ENCODE measurements around the gene PRRX2. TPM values are rescaled to one million over a fixed set of nuclear protein-coding genes. Genes with fewer than 3 reads are reported as not detected.

Gene PRRX2
- total RNA-seq, 1 experiment from 2014 or later: 10.7 TPM

GRCh38 chr9:129693741-129694140, 28.3 kb downstream of the PRRX2 start (continued):
- TF ChIP-seq ZNF425 (CRISPR knock-in tag; conservative IDR thresholded peaks at IDR 0.05): no peak
- TF ChIP-seq MXD4 (CRISPR knock-in tag; IDR thresholded peaks at IDR 0.05; ENCODE audit: borderline replicate concordance): no peak
- no peak for TF ChIP-seq SMAD3 (CRISPR knock-in tag; IDR thresholded peaks at IDR 0.05; ENCODE audit: borderline replicate concordance)
- TF ChIP-seq FOXP1 (CRISPR knock-in tag; IDR thresholded peaks at IDR 0.05; ENCODE audit: borderline replicate concordance): no peak
- no peak for TF ChIP-seq ZNF317 (CRISPR knock-in tag; IDR thresholded peaks at IDR 0.05; ENCODE audit: borderline replicate concordance, low read depth)

DNA sequence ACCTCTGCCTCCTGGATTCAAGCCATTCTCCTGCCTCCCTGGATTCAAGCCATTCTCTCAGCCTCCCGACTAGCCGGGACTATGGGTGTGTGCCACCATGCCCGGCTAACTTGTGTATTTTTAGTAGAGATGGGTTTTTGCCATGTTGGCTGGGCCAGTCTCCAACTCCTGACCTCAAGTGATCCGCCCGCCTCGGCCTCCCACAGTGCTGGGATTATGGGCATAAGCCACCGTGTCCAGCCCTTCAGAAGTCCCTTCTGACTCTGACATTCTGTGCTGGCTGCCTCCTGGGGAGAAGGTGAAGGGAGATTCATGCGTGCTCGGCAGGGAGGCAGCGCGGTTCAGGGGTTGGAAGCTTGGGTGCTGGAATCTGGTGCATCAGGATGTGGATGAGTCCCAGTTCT, 28.8 kb downstream of the PRRX2 start:
- ATAC-seq (no peak), DNase-seq (ENCODE audit: low spot score) (no peak)
- no peak overlapping the region for H3K27ac Mint-ChIP-seq
- no peaks in the 10 kb centered on the region for H3K36me3 Mint-ChIP-seq
- POLR2A ChIA-PET: no interaction called here
- H3K27me3 Mint-ChIP-seq (ENCODE audit: low read depth): peaks cover 13% of the 10 kb centered on the region
- peaks cover 4% of the 10 kb centered on the region for H3K9me3 Mint-ChIP-seq
- no peak overlapping the region for H3K4me3 Mint-ChIP-seq
- TF ChIP-seq ZNF138 (CRISPR knock-in tag; conservative IDR thresholded peaks at IDR 0.05): no peak
- TF ChIP-seq, protein P1, sequence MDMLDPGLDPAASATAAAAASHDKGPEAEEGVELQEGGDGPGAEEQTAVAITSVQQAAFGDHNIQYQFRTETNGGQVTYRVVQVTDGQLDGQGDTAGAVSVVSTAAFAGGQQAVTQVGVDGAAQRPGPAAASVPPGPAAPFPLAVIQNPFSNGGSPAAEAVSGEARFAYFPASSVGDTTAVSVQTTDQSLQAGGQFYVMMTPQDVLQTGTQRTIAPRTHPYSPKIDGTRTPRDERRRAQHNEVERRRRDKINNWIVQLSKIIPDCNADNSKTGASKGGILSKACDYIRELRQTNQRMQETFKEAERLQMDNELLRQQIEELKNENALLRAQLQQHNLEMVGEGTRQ (CRISPR knock-in tag; IDR thresholded peaks at IDR 0.05): no peak
- no peak for TF ChIP-seq NR2C2 (CRISPR knock-in tag; IDR thresholded peaks at IDR 0.05)
- TF ChIP-seq ZNF396 (CRISPR knock-in tag; IDR thresholded peaks at IDR 0.05; ENCODE audit: borderline replicate concordance): no peak
- TF ChIP-seq ZNF416 (CRISPR knock-in tag; IDR thresholded peaks at IDR 0.05): no peak
- H3K4me1 Mint-ChIP-seq: peaks cover 10% of the 10 kb centered on the region
- CTCF ChIA-PET: no interaction called here

- Mint-ChIP-seq H3K9me3 (peaks cover 4% of the 10 kb centered on the region), H3K36me3 (no peaks in the 10 kb centered on the region), H3K27me3 (ENCODE audit: low read depth) (peaks cover 13% of the 10 kb centered on the region), H3K27ac (no peak overlapping the region), H3K4me1 (peaks cover 10% of the 10 kb centered on the region), H3K4me3 (no peak overlapping the region)
- TF ChIP-seq GABPB1 (CRISPR knock-in tag; IDR thresholded peaks at IDR 0.05): no peak
- TF ChIP-seq NR2C2 (CRISPR knock-in tag; IDR thresholded peaks at IDR 0.05): no peak
- TF ChIP-seq GRHL2 (CRISPR knock-in tag; IDR thresholded peaks at IDR 0.05; ENCODE audit: insufficient replicate concordance, severe bottlenecking): no peak
- ChIA-PET CTCF (interaction anchor here (0.5 to 3.9 kb wide), 7 partner anchors 25 to 553 kb away, joined by 3 to 26 read pairs (median 14); partner anchors contain the start of gene ASB6), POLR2A (interaction anchor here (0.6 kb wide), 1 partner anchor 579 kb away, joined by 3 read pairs; no protein-coding TSS in a partner anchor)
- DNase-seq (ENCODE audit: low spot score): no peak
- no peak for ATAC-seq
Observed at GRCh38 chr9:129695870-129696269, 30.4 kb downstream of the PRRX2 start.

GRCh38 chr9:129696944-129697655, 31.7 kb downstream of the PRRX2 start:
- Mint-ChIP-seq H3K36me3 (no peaks in the 10 kb centered on the region), H3K27ac (no peak overlapping the region), H3K4me1 (peaks cover 10% of the 10 kb centered on the region), H3K4me3 (peak overlapping the region; percentile 91), H3K27me3 (ENCODE audit: low read depth) (peaks cover 13% of the 10 kb centered on the region), H3K9me3 (peaks cover 4% of the 10 kb centered on the region)
- ATAC-seq (peak; percentile 68), DNase-seq (ENCODE audit: low spot score) (peak; percentile 44)
- POLR2A ChIA-PET: no interaction called here
- CTCF ChIA-PET: interaction anchor here (0.9 to 3.9 kb wide), 9 partner anchors 10 to 557 kb away, joined by 3 to 26 read pairs (median 6); partner anchors contain the start of gene ASB6
- TF ChIP-seq NFATC4 (CRISPR knock-in tag; IDR thresholded peaks at IDR 0.05) (no peak), ZNF219 (CRISPR knock-in tag; IDR thresholded peaks at IDR 0.05; ENCODE audit: borderline replicate concordance) (no peak), GTF2I (CRISPR knock-in tag; conservative IDR thresholded peaks at IDR 0.05) (peak; percentile 41; the same call in 1 of the 2 replicates), ZNF317 (CRISPR knock-in tag; IDR thresholded peaks at IDR 0.05; ENCODE audit: borderline replicate concordance, low read depth) (no peak), OVOL2 (CRISPR knock-in tag; IDR thresholded peaks at IDR 0.05; ENCODE audit: borderline replicate concordance) (no peak), SMAD4 (CRISPR knock-in tag; IDR thresholded peaks at IDR 0.05) (no peak), CREM (CRISPR knock-in tag; IDR thresholded peaks at IDR 0.05) (peak; percentile 33; the same call in 1 of the 2 replicates)
- TF ChIP-seq, protein P2, sequence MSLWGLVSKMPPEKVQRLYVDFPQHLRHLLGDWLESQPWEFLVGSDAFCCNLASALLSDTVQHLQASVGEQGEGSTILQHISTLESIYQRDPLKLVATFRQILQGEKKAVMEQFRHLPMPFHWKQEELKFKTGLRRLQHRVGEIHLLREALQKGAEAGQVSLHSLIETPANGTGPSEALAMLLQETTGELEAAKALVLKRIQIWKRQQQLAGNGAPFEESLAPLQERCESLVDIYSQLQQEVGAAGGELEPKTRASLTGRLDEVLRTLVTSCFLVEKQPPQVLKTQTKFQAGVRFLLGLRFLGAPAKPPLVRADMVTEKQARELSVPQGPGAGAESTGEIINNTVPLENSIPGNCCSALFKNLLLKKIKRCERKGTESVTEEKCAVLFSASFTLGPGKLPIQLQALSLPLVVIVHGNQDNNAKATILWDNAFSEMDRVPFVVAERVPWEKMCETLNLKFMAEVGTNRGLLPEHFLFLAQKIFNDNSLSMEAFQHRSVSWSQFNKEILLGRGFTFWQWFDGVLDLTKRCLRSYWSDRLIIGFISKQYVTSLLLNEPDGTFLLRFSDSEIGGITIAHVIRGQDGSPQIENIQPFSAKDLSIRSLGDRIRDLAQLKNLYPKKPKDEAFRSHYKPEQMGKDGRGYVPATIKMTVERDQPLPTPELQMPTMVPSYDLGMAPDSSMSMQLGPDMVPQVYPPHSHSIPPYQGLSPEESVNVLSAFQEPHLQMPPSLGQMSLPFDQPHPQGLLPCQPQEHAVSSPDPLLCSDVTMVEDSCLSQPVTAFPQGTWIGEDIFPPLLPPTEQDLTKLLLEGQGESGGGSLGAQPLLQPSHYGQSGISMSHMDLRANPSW (CRISPR knock-in tag; conservative IDR thresholded peaks at IDR 0.05; ENCODE audit: low read depth): no peak
- TF ChIP-seq, protein P3, sequence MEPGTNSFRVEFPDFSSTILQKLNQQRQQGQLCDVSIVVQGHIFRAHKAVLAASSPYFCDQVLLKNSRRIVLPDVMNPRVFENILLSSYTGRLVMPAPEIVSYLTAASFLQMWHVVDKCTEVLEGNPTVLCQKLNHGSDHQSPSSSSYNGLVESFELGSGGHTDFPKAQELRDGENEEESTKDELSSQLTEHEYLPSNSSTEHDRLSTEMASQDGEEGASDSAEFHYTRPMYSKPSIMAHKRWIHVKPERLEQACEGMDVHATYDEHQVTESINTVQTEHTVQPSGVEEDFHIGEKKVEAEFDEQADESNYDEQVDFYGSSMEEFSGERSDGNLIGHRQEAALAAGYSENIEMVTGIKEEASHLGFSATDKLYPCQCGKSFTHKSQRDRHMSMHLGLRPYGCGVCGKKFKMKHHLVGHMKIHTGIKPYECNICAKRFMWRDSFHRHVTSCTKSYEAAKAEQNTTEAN (CRISPR knock-in tag; IDR thresholded peaks at IDR 0.05): no peak

Data from WTC11 (cell line).